Sciatic nerve (tissue), 1 donor: ENCODE measurements around the gene MAMDC2. TPM values are rescaled to one million over a fixed set of nuclear protein-coding genes. Genes with fewer than 3 reads are reported as not detected.

ENCODE experiments used
- total RNA-seq: library from RNA; stranded (reverse); fragmentation: NEBNext Ultra II Directional; extraction: Animal tissue kit (Norgen Biotek cat#: 25700); gene quantifications from one replicate; pipeline ENCODE4 v1.2.1, GENCODE V29; 2021
- donor health status: DM: no; HTN: no; CAD: no.

MAMDC2 gene
- total RNA-seq, 1 donor from 2014 or later, result 18.5 TPM

Other genes with a start within 250 kb of the MAMDC2 start
- gene CFAP95, start 223.0 kb upstream of the MAMDC2 start, total RNA-seq, result not detected
- 52.9 TPM for gene SMC5, start 215.1 kb downstream of the MAMDC2 start, total RNA-seq